ENCODE data around the gene EDEM3. TPM values are rescaled to one million over a fixed set of nuclear protein-coding genes. Genes with fewer than 3 reads are reported as not detected.

Gene EDEM3
- total and polyA plus RNA-seq, 9 of the 15 experiments (the other 6 are each of a cell fraction or from before 2014, with no cell fraction given), result 15.8 to 46.6 (median 28.0) TPM

- TF ChIP-seq NR2C1 (IDR thresholded peaks at IDR 0.05), result no peak
- TF ChIP-seq NR2C1 (tag; IDR thresholded peaks at IDR 0.05), result peak; percentile 51; the same call in 1 of the 2 replicates
- TF ChIP-seq ZNF592 (IDR thresholded peaks at IDR 0.05), result peak; percentile 48; the same call in 1 of the 2 replicates
- no peak for TF ChIP-seq ZNF76 (CRISPR knock-in tag; IDR thresholded peaks at IDR 0.05; ENCODE audit: borderline replicate concordance)
- TF ChIP-seq HES1 (IDR thresholded peaks at IDR 0.05; ENCODE audit: low read depth), result 0 out of 2 replicates have a peak, but pooled peaks have one; percentile 25
- no peak for TF ChIP-seq NEUROD1 (IDR thresholded peaks at IDR 0.05; ENCODE audit: borderline replicate concordance, low read depth, low read length, partially characterized antibody)
- TF ChIP-seq TEAD2 (tag; IDR thresholded peaks at IDR 0.05), result no peak
- no peak for TF ChIP-seq ZNF311 (CRISPR knock-in tag; IDR thresholded peaks at IDR 0.05)
- TF ChIP-seq STAT5A (IDR thresholded peaks at IDR 0.05; ENCODE audit: borderline replicate concordance, low read length), result no peak
- TF ChIP-seq ZNF384 (IDR thresholded peaks at IDR 0.05; ENCODE audit: low read depth, low read length), result no peak
- TF ChIP-seq ZNF695 (CRISPR knock-in tag; IDR thresholded peaks at IDR 0.05), result no peak
- TF ChIP-seq EP400 (IDR thresholded peaks at IDR 0.05), result no peak
- no peak for TF ChIP-seq PHB2 (IDR thresholded peaks at IDR 0.05; ENCODE audit: low read depth)
- TF ChIP-seq ZNF445 (CRISPR knock-in tag; IDR thresholded peaks at IDR 0.05; ENCODE audit: low read depth), result no peak
- no peak for TF ChIP-seq ZNF764 (CRISPR knock-in tag; IDR thresholded peaks at IDR 0.05; ENCODE audit: low read depth)
- no peak for TF ChIP-seq ZKSCAN8 (CRISPR knock-in tag; IDR thresholded peaks at IDR 0.05)
- no peak for TF ChIP-seq MECOM (CRISPR knock-in tag; IDR thresholded peaks at IDR 0.05)
- TF ChIP-seq POLR2B (IDR thresholded peaks at IDR 0.05; ENCODE audit: low read depth, partially characterized antibody), result no peak
- no peak for TF ChIP-seq POLR3A (IDR thresholded peaks at IDR 0.05; ENCODE audit: borderline replicate concordance, extremely low read depth, insufficient read depth, insufficient read length)
Observed at GRCh38 chr1:184745929-184746638, 8.6 kb downstream of the EDEM3 start (continued).

Measured in K562 (cell line).